ENCODE results near the gene LINGO1. TPM values are rescaled to one million over a fixed set of nuclear protein-coding genes. Genes with fewer than 3 reads are reported as not detected.

Gene LINGO1
- total RNA-seq, 1 experiment from 2014 or later: 51.3 TPM

GRCh38 chr15:77602800-77603199, 29.9 kb downstream of the LINGO1 start (continued):
- TF ChIP-seq, protein P1, sequence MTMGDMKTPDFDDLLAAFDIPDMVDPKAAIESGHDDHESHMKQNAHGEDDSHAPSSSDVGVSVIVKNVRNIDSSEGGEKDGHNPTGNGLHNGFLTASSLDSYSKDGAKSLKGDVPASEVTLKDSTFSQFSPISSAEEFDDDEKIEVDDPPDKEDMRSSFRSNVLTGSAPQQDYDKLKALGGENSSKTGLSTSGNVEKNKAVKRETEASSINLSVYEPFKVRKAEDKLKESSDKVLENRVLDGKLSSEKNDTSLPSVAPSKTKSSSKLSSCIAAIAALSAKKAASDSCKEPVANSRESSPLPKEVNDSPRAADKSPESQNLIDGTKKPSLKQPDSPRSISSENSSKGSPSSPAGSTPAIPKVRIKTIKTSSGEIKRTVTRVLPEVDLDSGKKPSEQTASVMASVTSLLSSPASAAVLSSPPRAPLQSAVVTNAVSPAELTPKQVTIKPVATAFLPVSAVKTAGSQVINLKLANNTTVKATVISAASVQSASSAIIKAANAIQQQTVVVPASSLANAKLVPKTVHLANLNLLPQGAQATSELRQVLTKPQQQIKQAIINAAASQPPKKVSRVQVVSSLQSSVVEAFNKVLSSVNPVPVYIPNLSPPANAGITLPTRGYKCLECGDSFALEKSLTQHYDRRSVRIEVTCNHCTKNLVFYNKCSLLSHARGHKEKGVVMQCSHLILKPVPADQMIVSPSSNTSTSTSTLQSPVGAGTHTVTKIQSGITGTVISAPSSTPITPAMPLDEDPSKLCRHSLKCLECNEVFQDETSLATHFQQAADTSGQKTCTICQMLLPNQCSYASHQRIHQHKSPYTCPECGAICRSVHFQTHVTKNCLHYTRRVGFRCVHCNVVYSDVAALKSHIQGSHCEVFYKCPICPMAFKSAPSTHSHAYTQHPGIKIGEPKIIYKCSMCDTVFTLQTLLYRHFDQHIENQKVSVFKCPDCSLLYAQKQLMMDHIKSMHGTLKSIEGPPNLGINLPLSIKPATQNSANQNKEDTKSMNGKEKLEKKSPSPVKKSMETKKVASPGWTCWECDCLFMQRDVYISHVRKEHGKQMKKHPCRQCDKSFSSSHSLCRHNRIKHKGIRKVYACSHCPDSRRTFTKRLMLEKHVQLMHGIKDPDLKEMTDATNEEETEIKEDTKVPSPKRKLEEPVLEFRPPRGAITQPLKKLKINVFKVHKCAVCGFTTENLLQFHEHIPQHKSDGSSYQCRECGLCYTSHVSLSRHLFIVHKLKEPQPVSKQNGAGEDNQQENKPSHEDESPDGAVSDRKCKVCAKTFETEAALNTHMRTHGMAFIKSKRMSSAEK (CRISPR knock-in tag; IDR thresholded peaks at IDR 0.05; ENCODE audit: borderline replicate concordance): no peak
- TF ChIP-seq, protein P2, sequence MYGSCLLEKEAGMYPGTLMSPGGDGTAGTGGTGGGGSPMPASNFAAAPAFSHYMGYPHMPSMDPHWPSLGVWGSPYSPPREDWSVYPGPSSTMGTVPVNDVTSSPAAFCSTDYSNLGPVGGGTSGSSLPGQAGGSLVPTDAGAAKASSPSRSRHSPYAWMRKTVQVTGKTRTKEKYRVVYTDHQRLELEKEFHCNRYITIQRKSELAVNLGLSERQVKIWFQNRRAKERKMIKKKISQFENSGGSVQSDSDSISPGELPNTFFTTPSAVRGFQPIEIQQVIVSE (CRISPR knock-in tag; IDR thresholded peaks at IDR 0.05; ENCODE audit: borderline replicate concordance): no peak
- TF ChIP-seq, protein P3, sequence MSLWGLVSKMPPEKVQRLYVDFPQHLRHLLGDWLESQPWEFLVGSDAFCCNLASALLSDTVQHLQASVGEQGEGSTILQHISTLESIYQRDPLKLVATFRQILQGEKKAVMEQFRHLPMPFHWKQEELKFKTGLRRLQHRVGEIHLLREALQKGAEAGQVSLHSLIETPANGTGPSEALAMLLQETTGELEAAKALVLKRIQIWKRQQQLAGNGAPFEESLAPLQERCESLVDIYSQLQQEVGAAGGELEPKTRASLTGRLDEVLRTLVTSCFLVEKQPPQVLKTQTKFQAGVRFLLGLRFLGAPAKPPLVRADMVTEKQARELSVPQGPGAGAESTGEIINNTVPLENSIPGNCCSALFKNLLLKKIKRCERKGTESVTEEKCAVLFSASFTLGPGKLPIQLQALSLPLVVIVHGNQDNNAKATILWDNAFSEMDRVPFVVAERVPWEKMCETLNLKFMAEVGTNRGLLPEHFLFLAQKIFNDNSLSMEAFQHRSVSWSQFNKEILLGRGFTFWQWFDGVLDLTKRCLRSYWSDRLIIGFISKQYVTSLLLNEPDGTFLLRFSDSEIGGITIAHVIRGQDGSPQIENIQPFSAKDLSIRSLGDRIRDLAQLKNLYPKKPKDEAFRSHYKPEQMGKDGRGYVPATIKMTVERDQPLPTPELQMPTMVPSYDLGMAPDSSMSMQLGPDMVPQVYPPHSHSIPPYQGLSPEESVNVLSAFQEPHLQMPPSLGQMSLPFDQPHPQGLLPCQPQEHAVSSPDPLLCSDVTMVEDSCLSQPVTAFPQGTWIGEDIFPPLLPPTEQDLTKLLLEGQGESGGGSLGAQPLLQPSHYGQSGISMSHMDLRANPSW (CRISPR knock-in tag; conservative IDR thresholded peaks at IDR 0.05; ENCODE audit: low read depth): no peak
- TF ChIP-seq ATF3 (CRISPR knock-in tag; conservative IDR thresholded peaks at IDR 0.05) (no peak), SOX15 (CRISPR knock-in tag; IDR thresholded peaks at IDR 0.05) (no peak), FOXP4 (CRISPR knock-in tag; IDR thresholded peaks at IDR 0.05) (no peak), CBFB (CRISPR knock-in tag; IDR thresholded peaks at IDR 0.05; ENCODE audit: low read depth) (no peak), ATF1 (CRISPR knock-in tag; IDR thresholded peaks at IDR 0.05) (no peak)

- H3K27ac Mint-ChIP-seq: peak overlapping the region; percentile 95
- TF ChIP-seq ETV6 (CRISPR knock-in tag; IDR thresholded peaks at IDR 0.05) (no peak), ZNF317 (CRISPR knock-in tag; IDR thresholded peaks at IDR 0.05; ENCODE audit: borderline replicate concordance, low read depth) (no peak), FOXP4 (CRISPR knock-in tag; IDR thresholded peaks at IDR 0.05) (no peak), ZNF121 (CRISPR knock-in tag; IDR thresholded peaks at IDR 0.05) (no peak), FOXJ3 (CRISPR knock-in tag; IDR thresholded peaks at IDR 0.05; ENCODE audit: borderline replicate concordance) (no peak), RELA (CRISPR knock-in tag; IDR thresholded peaks at IDR 0.05; ENCODE audit: borderline replicate concordance) (no peak)
- TF ChIP-seq, protein P4, sequence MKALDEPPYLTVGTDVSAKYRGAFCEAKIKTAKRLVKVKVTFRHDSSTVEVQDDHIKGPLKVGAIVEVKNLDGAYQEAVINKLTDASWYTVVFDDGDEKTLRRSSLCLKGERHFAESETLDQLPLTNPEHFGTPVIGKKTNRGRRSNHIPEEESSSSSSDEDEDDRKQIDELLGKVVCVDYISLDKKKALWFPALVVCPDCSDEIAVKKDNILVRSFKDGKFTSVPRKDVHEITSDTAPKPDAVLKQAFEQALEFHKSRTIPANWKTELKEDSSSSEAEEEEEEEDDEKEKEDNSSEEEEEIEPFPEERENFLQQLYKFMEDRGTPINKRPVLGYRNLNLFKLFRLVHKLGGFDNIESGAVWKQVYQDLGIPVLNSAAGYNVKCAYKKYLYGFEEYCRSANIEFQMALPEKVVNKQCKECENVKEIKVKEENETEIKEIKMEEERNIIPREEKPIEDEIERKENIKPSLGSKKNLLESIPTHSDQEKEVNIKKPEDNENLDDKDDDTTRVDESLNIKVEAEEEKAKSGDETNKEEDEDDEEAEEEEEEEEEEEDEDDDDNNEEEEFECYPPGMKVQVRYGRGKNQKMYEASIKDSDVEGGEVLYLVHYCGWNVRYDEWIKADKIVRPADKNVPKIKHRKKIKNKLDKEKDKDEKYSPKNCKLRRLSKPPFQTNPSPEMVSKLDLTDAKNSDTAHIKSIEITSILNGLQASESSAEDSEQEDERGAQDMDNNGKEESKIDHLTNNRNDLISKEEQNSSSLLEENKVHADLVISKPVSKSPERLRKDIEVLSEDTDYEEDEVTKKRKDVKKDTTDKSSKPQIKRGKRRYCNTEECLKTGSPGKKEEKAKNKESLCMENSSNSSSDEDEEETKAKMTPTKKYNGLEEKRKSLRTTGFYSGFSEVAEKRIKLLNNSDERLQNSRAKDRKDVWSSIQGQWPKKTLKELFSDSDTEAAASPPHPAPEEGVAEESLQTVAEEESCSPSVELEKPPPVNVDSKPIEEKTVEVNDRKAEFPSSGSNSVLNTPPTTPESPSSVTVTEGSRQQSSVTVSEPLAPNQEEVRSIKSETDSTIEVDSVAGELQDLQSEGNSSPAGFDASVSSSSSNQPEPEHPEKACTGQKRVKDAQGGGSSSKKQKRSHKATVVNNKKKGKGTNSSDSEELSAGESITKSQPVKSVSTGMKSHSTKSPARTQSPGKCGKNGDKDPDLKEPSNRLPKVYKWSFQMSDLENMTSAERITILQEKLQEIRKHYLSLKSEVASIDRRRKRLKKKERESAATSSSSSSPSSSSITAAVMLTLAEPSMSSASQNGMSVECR (CRISPR knock-in tag; IDR thresholded peaks at IDR 0.05; ENCODE audit: borderline replicate concordance): no peak
- TF ChIP-seq, protein P5, sequence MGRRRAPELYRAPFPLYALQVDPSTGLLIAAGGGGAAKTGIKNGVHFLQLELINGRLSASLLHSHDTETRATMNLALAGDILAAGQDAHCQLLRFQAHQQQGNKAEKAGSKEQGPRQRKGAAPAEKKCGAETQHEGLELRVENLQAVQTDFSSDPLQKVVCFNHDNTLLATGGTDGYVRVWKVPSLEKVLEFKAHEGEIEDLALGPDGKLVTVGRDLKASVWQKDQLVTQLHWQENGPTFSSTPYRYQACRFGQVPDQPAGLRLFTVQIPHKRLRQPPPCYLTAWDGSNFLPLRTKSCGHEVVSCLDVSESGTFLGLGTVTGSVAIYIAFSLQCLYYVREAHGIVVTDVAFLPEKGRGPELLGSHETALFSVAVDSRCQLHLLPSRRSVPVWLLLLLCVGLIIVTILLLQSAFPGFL (CRISPR knock-in tag; IDR thresholded peaks at IDR 0.05; ENCODE audit: borderline replicate concordance): no peak
Measured at GRCh38 chr15:77599899-77600298, 32.8 kb downstream of the LINGO1 start.

More at GRCh38 chr15:77599899-77600298, 32.8 kb downstream of the LINGO1 start:
- DNase-seq (ENCODE audit: low spot score): peak; percentile 53
- Mint-ChIP-seq H3K4me1 (peaks cover 37% of the 10 kb centered on the region), H3K27me3 (ENCODE audit: low read depth) (no peaks in the 10 kb centered on the region; the same call in 1 of the 2 replicates), H3K36me3 (no peaks in the 10 kb centered on the region), H3K9me3 (no peaks in the 10 kb centered on the region), H3K4me3 (no peak overlapping the region)
- peak; percentile 53 for ATAC-seq
- ChIA-PET CTCF (interaction anchor here (0.6 to 4.0 kb wide), 12 partner anchors 11 to 359 kb away, joined by 3 to 23 read pairs (median 6); partner anchors contain the start of gene LINGO1), POLR2A (interaction anchor here (0.6 kb wide), 1 partner anchor 18 kb away, joined by 3 read pairs; no protein-coding TSS in a partner anchor)

Measured in WTC11 (cell line).